Measurements from ENCODE around the gene FXYD1. TPM values are rescaled to one million over a fixed set of nuclear protein-coding genes. Genes with fewer than 3 reads are reported as not detected.

Gene FXYD1
- total RNA-seq (100 to 1,000 TPM; 409 to 860 (median 548) TPM), polyA plus RNA-seq (100 to 1,000 TPM; 210 to 581 (median 299) TPM)
- long read RNA-seq, donor 1, transcript FXYD1-206 (8 exons, 486 nt): minor isoform, 44 of 181 reads
- long read RNA-seq, donor 1, transcript FXYD1-201 (8 exons, 592 nt): major isoform, 56 of 181 reads
- long read RNA-seq, donor 1, partial matches to known transcripts: 67 of 181 reads
- long read RNA-seq, donor 1, other reads (novel, unspliced or antisense): 9 of 181 reads
- long read RNA-seq, donor 2, transcript FXYD1-206 (8 exons, 486 nt): minor isoform, 30 of 151 reads
- long read RNA-seq, donor 2, transcript FXYD1-201 (8 exons, 592 nt): major isoform, 62 of 151 reads
- long read RNA-seq, donor 2, transcript FXYD1-205 (8 exons, 619 nt): minor isoform, 6 of 151 reads
- long read RNA-seq, donor 2, partial matches to known transcripts: 34 of 151 reads
- long read RNA-seq, donor 2, other reads (novel, unspliced or antisense): 17 of 151 reads

GRCh38 chr19:35138305-35138892 is at the start of gene FXYD1:
Gene FXYD1, plus strand, starts transcription at chr19:35138824. Its CDS starts 1,256 bp downstream, at chr19:35140080.
- TF ChIP-seq CTCF (IDR thresholded peaks at IDR 0.05): no peak
- intact Hi-C loops (cut with DNase I): loop anchor here (5.0 kb wide), 2 partner anchors 91 to 96 kb away; partner anchors contain the start of gene HPN (in 1 of the 2)
- H3K9me3 ChIP-seq: no peaks in the 10 kb centered on the region
- peaks cover 26% of the 10 kb centered on the region for H3K4me1 ChIP-seq
- ATAC-seq (peak; percentile 27 to 55 (median 52)), DNase-seq (peak; percentile 73 to 92)
- H3K36me3 ChIP-seq (ENCODE audit: insufficient read depth in 1 of 2, low read depth in 1 of 2): peaks cover 0 to 16% of the 10 kb centered on the region in 2 donors
- H3K4me3 ChIP-seq: peak within 1 kb of the TSS; percentile 69
- H3K27ac ChIP-seq: peak within 1 kb of the TSS; percentile 97
- no peaks in the 10 kb centered on the region for H3K27me3 ChIP-seq (ENCODE audit: insufficient read depth in 3 of 3, low read length in 2 of 3)
- WGBS, 3 donors: 18 to 32% (median 19%) methylated on average over 13 to 18 of the region's 18 CpGs

- ATAC-seq: no peak
- H3K4me1 ChIP-seq: peaks cover 3% of the 10 kb centered on the region
- intact Hi-C loops (cut with DNase I): no loop called here
- H3K4me3 ChIP-seq: no peak overlapping the region
- no peaks in the 10 kb centered on the region for H3K27me3 ChIP-seq (ENCODE audit: insufficient read depth in 3 of 3, low read length in 2 of 3)
- no peaks in the 10 kb centered on the region for H3K9me3 ChIP-seq
- no peaks in the 10 kb centered on the region for H3K36me3 ChIP-seq (ENCODE audit: insufficient read depth in 1 of 2, low read depth in 1 of 2)
- 93 to 95% (median 93%) methylated on average over 8 of the region's 8 CpGs for WGBS, 3 donors
- no peak for DNase-seq
- no peak overlapping the region for H3K27ac ChIP-seq
- TF ChIP-seq CTCF (IDR thresholded peaks at IDR 0.05): no peak
Observed at GRCh38 chr19:35089554-35089953, 49.1 kb upstream of the FXYD1 start.

DNA sequence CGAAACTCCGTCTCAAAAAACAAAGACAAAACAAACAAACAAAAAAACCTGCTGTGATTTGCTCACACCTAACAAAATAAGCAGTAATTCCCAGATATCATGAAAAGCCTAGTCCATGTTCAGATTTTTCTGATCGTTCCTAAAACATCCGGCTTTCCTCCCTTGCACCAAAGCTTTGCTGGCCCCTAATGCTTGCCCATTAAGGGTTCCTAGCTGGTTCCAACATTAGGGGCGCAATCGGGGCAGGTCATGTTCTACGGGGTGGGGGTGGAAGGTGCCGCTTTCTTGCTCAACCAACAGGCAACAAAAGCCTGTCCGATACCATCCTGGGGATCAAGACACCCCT is 48.5 kb upstream of the FXYD1 start:
- intact Hi-C loops (cut with DNase I): loop anchor here (1.0 to 5.0 kb wide), 3 partner anchors 43 to 117 kb away; no protein-coding TSS in a partner anchor
- no peak overlapping the region for H3K27ac ChIP-seq
- H3K27me3 ChIP-seq (ENCODE audit: insufficient read depth in 3 of 3, low read length in 2 of 3): no peaks in the 10 kb centered on the region
- 43 to 57% (median 49%) methylated on average over 9 of the region's 9 CpGs for WGBS, 3 donors
- ATAC-seq: no peak
- peaks cover 3% of the 10 kb centered on the region for H3K4me1 ChIP-seq
- no peaks in the 10 kb centered on the region for H3K36me3 ChIP-seq (ENCODE audit: insufficient read depth in 1 of 2, low read depth in 1 of 2)
- DNase-seq: no peak
- TF ChIP-seq CTCF (IDR thresholded peaks at IDR 0.05): no peak
- no peaks in the 10 kb centered on the region for H3K9me3 ChIP-seq
- peak overlapping the region; percentile 52 for H3K4me3 ChIP-seq

- WGBS, 3 donors: 5 to 7% (median 6%) methylated on average over 36 of the region's 36 CpGs
- peak overlapping the region; percentile 52 for H3K4me3 ChIP-seq
- H3K4me1 ChIP-seq: peaks cover 3% of the 10 kb centered on the region
- peak overlapping the region; percentile 23 for H3K27ac ChIP-seq
- H3K36me3 ChIP-seq (ENCODE audit: insufficient read depth in 1 of 2, low read depth in 1 of 2): no peaks in the 10 kb centered on the region
- H3K27me3 ChIP-seq (ENCODE audit: insufficient read depth in 3 of 3, low read length in 2 of 3): no peaks in the 10 kb centered on the region
- DNase-seq (peak in 1 of 2 donors; percentile 41), ATAC-seq (peak; percentile 85 to 95 (median 88))
- peak; percentile 68 for TF ChIP-seq CTCF (IDR thresholded peaks at IDR 0.05)
- no peaks in the 10 kb centered on the region for H3K9me3 ChIP-seq
- intact Hi-C loops (cut with DNase I): loop anchor here (1.0 to 5.0 kb wide), 3 partner anchors 43 to 118 kb away; no protein-coding TSS in a partner anchor
Observed at GRCh38 chr19:35090506-35091214, 48.0 kb upstream of the FXYD1 start.
